Measurements from ENCODE around the gene CRYGA. TPM values are rescaled to one million over a fixed set of nuclear protein-coding genes. Genes with fewer than 3 reads are reported as not detected.

Gene CRYGA, protein sequence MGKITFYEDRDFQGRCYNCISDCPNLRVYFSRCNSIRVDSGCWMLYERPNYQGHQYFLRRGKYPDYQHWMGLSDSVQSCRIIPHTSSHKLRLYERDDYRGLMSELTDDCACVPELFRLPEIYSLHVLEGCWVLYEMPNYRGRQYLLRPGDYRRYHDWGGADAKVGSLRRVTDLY
- not detected for polyA plus RNA-seq (2013)

DNA sequence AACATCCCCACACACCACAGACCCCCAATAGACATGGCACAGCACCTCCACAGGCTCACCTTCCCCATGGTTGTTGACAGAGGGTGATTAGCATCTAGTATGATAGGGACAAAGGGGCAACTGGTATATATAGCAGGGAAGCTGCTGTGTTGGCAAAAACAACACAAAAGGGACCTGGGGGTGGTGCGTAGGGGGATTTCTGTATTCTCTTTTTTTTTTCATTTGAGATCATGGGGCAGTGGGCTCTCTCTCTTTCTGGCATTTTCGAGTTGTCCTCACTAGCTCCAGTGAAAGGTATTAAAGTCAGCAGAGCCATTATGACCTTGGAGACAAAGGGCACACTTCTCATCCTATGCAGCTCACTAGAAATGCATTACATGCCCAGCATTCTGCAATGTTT is at the start of gene CRYGA:
CRYGA (minus strand) TSS at position 101 of the 400 bp plus-strand sequence; CDS start at position 68, 33 bp downstream.
- Histone ChIP-seq H3K36me3 (ENCODE audit: control insufficient read depth in 4 of 4, insufficient read depth in 4 of 4, low read length in 3 of 4) (no peaks in the 10 kb centered on the region), H3K4me3 (ENCODE audit: control insufficient read depth in 1 of 7, extremely low read depth in 1 of 7, insufficient read depth in 4 of 7, low read depth in 2 of 7, low read length in 6 of 7) (no peak within 1 kb of the TSS), H3K27me3 (replicated peaks in 2 of 5; ENCODE audit: control insufficient read depth in 4 of 5, insufficient read depth in 5 of 5, low read length in 4 of 5) (no peaks in the 10 kb centered on the region), H3K9me3 (ENCODE audit: control extremely low read depth in 1 of 5, control insufficient read depth in 4 of 5, insufficient read depth in 2 of 5, low read depth in 1 of 5, low read length in 4 of 5) (no peaks in the 10 kb centered on the region), H3K27ac (ENCODE audit: insufficient read depth in 1 of 2, low read depth in 1 of 2, low read length in 2 of 2, poor library complexity in 1 of 2, severe bottlenecking in 2 of 2) (no peak within 1 kb of the TSS), H3K4me1 (ENCODE audit: control extremely low read depth in 1 of 4, control insufficient read depth in 4 of 4, insufficient read depth in 4 of 4, low read length in 3 of 4) (no peaks in the 10 kb centered on the region)
- ChIA-PET POLR2A (no interaction called here), CTCF (interaction anchor here (1.0 to 1.7 kb wide), 2 partner anchors 12 to 16 kb away, joined by 3 to 4 read pairs; no protein-coding TSS in a partner anchor)
- DNase-seq, result no peak
- WGBS (ENCODE audit: insufficient coverage), result 88% methylated on average over 2 of the region's 2 CpGs

DNA sequence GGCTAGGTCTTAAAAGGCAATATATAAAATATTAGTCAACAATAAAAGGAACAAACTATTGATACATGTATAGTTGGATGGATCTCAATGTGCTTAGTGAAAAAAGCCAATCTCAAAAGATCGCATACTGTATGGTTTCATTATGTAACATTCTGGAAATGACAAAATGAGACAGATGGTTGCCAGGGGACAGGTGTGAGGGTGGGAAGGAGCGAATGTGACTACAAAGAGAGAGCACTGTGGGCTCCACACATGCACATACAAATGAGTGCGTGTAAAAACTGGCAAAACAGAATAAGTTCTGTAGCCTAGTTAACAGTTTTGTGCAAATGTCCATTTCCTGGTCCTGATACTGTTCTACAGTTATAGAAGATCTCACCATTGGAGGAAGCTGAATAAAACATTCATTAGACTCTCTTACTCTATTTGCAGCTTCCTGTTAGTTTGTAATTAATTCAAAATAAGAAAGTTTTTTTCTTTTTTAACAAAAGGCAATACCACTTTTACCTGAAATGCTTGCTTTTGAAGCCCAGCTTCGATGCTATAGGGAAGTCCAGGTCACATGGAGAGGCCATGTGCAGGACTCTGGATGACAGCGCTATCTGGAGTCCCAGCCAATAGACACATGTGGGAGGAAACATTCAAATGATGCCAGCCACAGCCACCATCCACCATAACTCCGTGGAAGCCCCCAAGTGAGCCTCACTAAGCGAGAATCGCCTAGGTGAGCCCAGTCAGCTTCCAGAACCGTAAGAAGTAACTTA is 47.5 kb upstream of the CRYGA start:
- Histone ChIP-seq H3K4me3 (ENCODE audit: control insufficient read depth in 1 of 7, extremely low read depth in 1 of 7, insufficient read depth in 4 of 7, low read depth in 2 of 7, low read length in 6 of 7) (no peak overlapping the region), H3K4me1 (ENCODE audit: control extremely low read depth in 1 of 4, control insufficient read depth in 4 of 4, insufficient read depth in 4 of 4, low read length in 3 of 4) (peaks cover 0 to 4% (median 2%) of the 10 kb centered on the region in 4 experiments), H3K36me3 (ENCODE audit: control insufficient read depth in 4 of 4, insufficient read depth in 4 of 4, low read length in 3 of 4) (no peaks in the 10 kb centered on the region), H3K9me3 (ENCODE audit: control extremely low read depth in 1 of 5, control insufficient read depth in 4 of 5, insufficient read depth in 2 of 5, low read depth in 1 of 5, low read length in 4 of 5) (no peaks in the 10 kb centered on the region), H3K27me3 (replicated peaks in 2 of 5; ENCODE audit: control insufficient read depth in 4 of 5, insufficient read depth in 5 of 5, low read length in 4 of 5) (no peaks in the 10 kb centered on the region), H3K27ac (ENCODE audit: insufficient read depth in 1 of 2, low read depth in 1 of 2, low read length in 2 of 2, poor library complexity in 1 of 2, severe bottlenecking in 2 of 2) (no peak overlapping the region)
- POLR2A ChIA-PET, result no interaction called here
- 100% methylated on average over 7 of the region's 9 CpGs for WGBS (ENCODE audit: insufficient coverage)
- CTCF ChIA-PET, result interaction anchor here (1.2 kb wide), 1 partner anchor 13 kb away, joined by 3 read pairs; no protein-coding TSS in a partner anchor
- no peak for DNase-seq

DNA sequence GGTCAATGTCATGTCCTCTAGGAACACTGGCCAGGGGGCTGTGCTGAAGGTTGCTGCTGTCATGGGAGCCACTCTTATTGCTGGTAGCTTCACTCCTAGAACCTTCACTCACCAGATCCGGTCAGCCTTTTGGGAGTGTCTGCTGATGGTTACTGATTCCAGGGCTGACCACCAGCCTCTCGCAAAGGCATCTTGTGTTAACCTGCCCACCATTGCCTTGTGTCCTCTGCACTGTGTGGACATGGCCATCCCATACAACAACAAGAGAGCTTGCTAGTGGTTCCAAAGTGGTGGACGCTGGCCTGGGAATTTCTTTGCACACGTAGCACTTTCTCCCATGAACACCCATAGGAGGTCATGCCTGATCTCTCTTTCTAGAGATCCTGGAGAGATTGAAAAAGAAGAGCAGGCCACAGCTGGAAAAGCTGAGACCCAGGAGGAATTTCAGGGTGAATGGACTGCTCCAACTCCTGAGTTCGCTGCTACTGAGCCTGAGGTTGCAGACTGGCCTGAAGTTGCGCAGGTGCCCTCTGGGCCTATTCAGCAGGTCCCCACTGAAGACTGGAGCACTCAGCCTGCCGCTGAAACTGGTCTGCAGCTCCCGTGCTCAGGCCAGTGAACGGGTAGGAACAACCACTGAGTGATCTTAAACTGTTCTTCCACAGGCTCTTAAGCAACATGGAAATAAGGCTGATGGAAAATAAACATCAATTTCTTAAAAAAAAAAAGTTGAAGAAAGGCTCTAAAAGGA is 45.1 kb upstream of the CRYGA start:
- peaks cover 0 to 12% (median 10%) of the 10 kb centered on the region in 4 experiments for H3K4me1 ChIP-seq (ENCODE audit: control extremely low read depth in 1 of 4, control insufficient read depth in 4 of 4, insufficient read depth in 4 of 4, low read length in 3 of 4)
- DNase-seq, result no peak
- CTCF ChIA-PET, result no interaction called here
- no peak overlapping the region for H3K27ac ChIP-seq (ENCODE audit: insufficient read depth in 1 of 2, low read depth in 1 of 2, low read length in 2 of 2, poor library complexity in 1 of 2, severe bottlenecking in 2 of 2)
- no peaks in the 10 kb centered on the region for H3K36me3 ChIP-seq (ENCODE audit: control insufficient read depth in 4 of 4, insufficient read depth in 4 of 4, low read length in 3 of 4)
- no peak overlapping the region for H3K4me3 ChIP-seq (ENCODE audit: control insufficient read depth in 1 of 7, extremely low read depth in 1 of 7, insufficient read depth in 4 of 7, low read depth in 2 of 7, low read length in 6 of 7)
- WGBS (ENCODE audit: insufficient coverage), result 100% methylated on average over 5 of the region's 9 CpGs
- no peaks in the 10 kb centered on the region for H3K9me3 ChIP-seq (ENCODE audit: control extremely low read depth in 1 of 5, control insufficient read depth in 4 of 5, insufficient read depth in 2 of 5, low read depth in 1 of 5, low read length in 4 of 5)
- H3K27me3 ChIP-seq (replicated peaks in 2 of 5; ENCODE audit: control insufficient read depth in 4 of 5, insufficient read depth in 5 of 5, low read length in 4 of 5), result no peaks in the 10 kb centered on the region
- POLR2A ChIA-PET, result interaction anchor here (0.6 kb wide), 1 partner anchor 33 kb away, joined by 3 read pairs; no protein-coding TSS in a partner anchor

DNA sequence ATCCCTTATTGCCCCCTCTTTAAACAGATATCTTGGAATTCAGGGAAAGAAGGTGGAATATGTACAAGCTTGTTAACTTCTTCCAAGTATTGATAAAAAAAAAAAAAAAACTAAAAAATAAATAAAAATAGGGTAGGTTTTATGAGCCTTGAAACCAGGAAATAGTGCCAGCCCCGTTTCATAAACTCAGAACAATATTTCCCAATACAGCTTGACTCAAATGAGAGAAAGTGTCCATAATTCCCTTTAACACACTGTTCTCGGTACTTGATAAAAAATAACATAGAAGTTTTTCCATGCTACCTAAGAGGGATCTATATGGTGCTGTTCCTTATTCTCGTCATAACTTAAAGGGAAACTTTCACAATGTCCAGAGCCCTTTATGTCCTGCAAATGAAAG is 44.4 kb upstream of the CRYGA start:
- ChIA-PET CTCF (no interaction called here), POLR2A (interaction anchor here (0.6 kb wide), 1 partner anchor 32 kb away, joined by 3 read pairs; no protein-coding TSS in a partner anchor)
- WGBS (ENCODE audit: insufficient coverage), result 95% methylated on average over 2 of the region's 3 CpGs

DNA sequence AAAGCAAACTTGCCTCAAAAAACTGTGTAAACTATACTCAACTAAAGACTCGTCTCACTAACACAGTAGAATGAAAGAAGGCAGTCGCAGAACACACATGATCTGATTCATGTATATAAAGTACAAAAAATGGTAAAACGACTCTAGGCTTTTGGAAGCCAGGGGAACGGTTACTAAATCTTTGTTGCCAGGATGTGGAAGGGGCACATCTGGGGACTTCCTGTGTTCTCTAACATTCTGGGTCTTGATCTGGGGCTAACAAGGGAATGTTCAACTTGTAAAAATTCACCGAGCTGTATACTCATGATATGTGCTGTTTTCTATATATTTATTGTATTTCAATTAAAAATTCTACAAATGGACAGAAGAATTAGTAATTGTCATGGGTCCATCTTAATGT is 40.8 kb upstream of the CRYGA start:
- DNase-seq, result peak in 1 of 3 donors; percentile 33
- no peaks in the 10 kb centered on the region for H3K9me3 ChIP-seq (ENCODE audit: control extremely low read depth in 1 of 5, control insufficient read depth in 4 of 5, insufficient read depth in 2 of 5, low read depth in 1 of 5, low read length in 4 of 5)
- peaks cover 2 to 15% (median 12%) of the 10 kb centered on the region in 4 experiments for H3K4me1 ChIP-seq (ENCODE audit: control extremely low read depth in 1 of 4, control insufficient read depth in 4 of 4, insufficient read depth in 4 of 4, low read length in 3 of 4)
- no peak overlapping the region for H3K27ac ChIP-seq (ENCODE audit: insufficient read depth in 1 of 2, low read depth in 1 of 2, low read length in 2 of 2, poor library complexity in 1 of 2, severe bottlenecking in 2 of 2)
- CTCF ChIA-PET, result no interaction called here
- peak overlapping the region in 3 of 7 experiments; percentile 11 to 36 (median 33) for H3K4me3 ChIP-seq (ENCODE audit: control insufficient read depth in 1 of 7, extremely low read depth in 1 of 7, insufficient read depth in 4 of 7, low read depth in 2 of 7, low read length in 6 of 7)
- H3K27me3 ChIP-seq (replicated peaks in 2 of 5; ENCODE audit: control insufficient read depth in 4 of 5, insufficient read depth in 5 of 5, low read length in 4 of 5), result no peaks in the 10 kb centered on the region
- H3K36me3 ChIP-seq (ENCODE audit: control insufficient read depth in 4 of 4, insufficient read depth in 4 of 4, low read length in 3 of 4), result no peaks in the 10 kb centered on the region
- POLR2A ChIA-PET, result no interaction called here
- 0% methylated on average over 2 of the region's 5 CpGs for WGBS (ENCODE audit: insufficient coverage)

More for the DNA sequence above, 44.4 kb upstream of the CRYGA start:
- Histone ChIP-seq H3K27ac (ENCODE audit: insufficient read depth in 1 of 2, low read depth in 1 of 2, low read length in 2 of 2, poor library complexity in 1 of 2, severe bottlenecking in 2 of 2) (no peak overlapping the region), H3K27me3 (replicated peaks in 2 of 5; ENCODE audit: control insufficient read depth in 4 of 5, insufficient read depth in 5 of 5, low read length in 4 of 5) (no peaks in the 10 kb centered on the region), H3K4me1 (ENCODE audit: control extremely low read depth in 1 of 4, control insufficient read depth in 4 of 4, insufficient read depth in 4 of 4, low read length in 3 of 4) (peaks cover 0 to 9% (median 8%) of the 10 kb centered on the region in 4 experiments), H3K4me3 (ENCODE audit: control insufficient read depth in 1 of 7, extremely low read depth in 1 of 7, insufficient read depth in 4 of 7, low read depth in 2 of 7, low read length in 6 of 7) (no peak overlapping the region), H3K36me3 (ENCODE audit: control insufficient read depth in 4 of 4, insufficient read depth in 4 of 4, low read length in 3 of 4) (no peaks in the 10 kb centered on the region), H3K9me3 (ENCODE audit: control extremely low read depth in 1 of 5, control insufficient read depth in 4 of 5, insufficient read depth in 2 of 5, low read depth in 1 of 5, low read length in 4 of 5) (no peaks in the 10 kb centered on the region)
- no peak for DNase-seq

DNA sequence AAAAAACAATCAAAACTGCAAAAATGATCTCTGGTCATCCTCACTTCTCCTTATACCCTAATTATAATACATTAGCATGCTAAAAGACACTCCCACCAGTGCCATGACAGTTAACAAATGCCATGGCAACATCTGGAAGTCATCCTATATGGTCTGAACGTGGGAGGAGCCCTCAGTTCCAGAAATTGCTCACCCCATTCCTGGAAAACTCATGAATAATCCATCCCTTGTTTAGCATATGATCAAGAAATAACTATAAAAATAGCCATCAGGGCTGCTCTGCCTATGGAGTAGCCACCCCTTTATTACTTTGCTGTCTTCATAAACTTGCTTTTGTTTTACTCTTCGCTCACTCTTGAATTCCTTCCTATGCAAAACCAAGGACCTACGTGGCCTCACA is 32.1 kb upstream of the CRYGA start:
- 100% methylated on average over 2 of the region's 3 CpGs for WGBS (ENCODE audit: insufficient coverage)
- CTCF ChIA-PET, result no interaction called here
- no peak for DNase-seq
- no peak overlapping the region for H3K27ac ChIP-seq (ENCODE audit: insufficient read depth in 1 of 2, low read depth in 1 of 2, low read length in 2 of 2, poor library complexity in 1 of 2, severe bottlenecking in 2 of 2)
- no peaks in the 10 kb centered on the region for H3K36me3 ChIP-seq (ENCODE audit: control insufficient read depth in 4 of 4, insufficient read depth in 4 of 4, low read length in 3 of 4)
- H3K4me3 ChIP-seq (ENCODE audit: control insufficient read depth in 1 of 7, extremely low read depth in 1 of 7, insufficient read depth in 4 of 7, low read depth in 2 of 7, low read length in 6 of 7), result no peak overlapping the region
- POLR2A ChIA-PET, result no interaction called here
- no peaks in the 10 kb centered on the region for H3K4me1 ChIP-seq (ENCODE audit: control extremely low read depth in 1 of 4, control insufficient read depth in 4 of 4, insufficient read depth in 4 of 4, low read length in 3 of 4)
- H3K27me3 ChIP-seq (replicated peaks in 2 of 5; ENCODE audit: control insufficient read depth in 4 of 5, insufficient read depth in 5 of 5, low read length in 4 of 5), result no peaks in the 10 kb centered on the region
- H3K9me3 ChIP-seq (ENCODE audit: control extremely low read depth in 1 of 5, control insufficient read depth in 4 of 5, insufficient read depth in 2 of 5, low read depth in 1 of 5, low read length in 4 of 5), result no peaks in the 10 kb centered on the region

Measured in common myeloid progenitor, CD34-positive (primary cell).